Activated CD4-positive, alpha-beta T cell treated with anti-CD3 and anti-CD28 coated beads, Interleukin-10, Interleukin-2, amounts not matched to agents 100 ng/mL and 50 ng/mL, durations not matched to agents 16 hours and 8 hours (primary cell): ENCODE results near the gene NKIRAS1.
"Not testable (repeated sequence)": the region's sequence is repeated elsewhere in the genome, so short reads cannot be mapped to it uniquely, and the experiment has no call there.

Experiments
- DNase-seq: peaks from one replicate; pipeline ENCODE4 v3.0.0-alpha.2; 2020

Gene NKIRAS1

DNA sequence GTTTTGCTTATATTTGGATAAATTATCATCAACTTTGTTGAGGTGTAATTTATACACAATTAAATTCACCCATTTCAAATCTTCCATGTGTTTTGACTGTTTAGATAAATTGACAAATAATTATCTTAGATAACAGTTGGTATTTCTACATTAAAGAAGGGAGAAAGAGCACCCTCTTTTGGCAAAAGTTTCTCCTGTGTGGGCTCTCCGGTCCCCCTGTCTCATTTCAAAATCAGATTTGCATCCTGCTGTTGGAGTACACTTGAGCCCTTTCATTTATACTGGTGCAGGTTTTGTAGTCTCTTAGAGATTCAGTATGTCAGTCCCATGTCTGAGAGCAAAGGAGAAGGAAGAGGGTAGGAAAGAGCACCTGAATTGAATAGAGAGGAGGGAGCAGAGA lies 49.4 kb downstream of the NKIRAS1 start:
- no peak for DNase-seq

DNA sequence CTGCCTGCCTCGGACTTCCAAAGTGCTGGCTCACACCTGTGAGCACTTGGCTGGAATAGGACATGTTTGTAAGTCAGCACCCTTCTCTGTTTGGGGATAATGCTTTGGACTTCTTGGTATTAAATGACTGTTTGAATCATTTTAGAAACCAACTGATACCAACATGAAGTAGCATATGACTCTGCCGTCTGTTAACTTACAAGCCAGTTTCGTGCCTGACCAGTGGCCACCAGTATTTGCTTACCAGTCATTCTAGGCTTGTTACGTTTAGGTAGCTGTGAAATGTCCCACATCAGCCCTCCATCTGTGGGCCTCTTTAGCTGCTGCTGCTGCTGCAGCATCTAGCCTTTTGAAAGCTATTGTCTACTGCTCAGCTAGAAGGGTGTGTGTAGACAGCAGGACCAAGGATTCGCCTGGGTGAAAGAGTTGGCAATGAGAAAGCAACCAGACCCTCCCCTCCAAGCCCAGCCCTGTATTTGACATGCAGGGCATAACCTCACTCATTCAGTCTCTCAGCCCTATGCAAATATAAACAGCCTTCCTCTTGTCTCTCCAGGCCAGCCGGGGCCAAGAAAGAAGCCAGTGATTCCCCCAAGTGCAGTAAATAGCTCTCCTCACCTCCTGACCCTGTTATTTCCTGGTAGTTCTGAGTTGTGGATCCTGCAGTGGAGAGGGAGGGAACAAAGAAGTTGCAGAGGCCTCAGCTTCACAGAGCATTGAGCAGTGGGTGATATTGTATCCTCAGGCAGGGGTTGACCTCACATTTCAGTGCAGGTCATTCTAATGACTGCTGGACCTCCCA lies 51.0 kb downstream of the NKIRAS1 start:
- DNase-seq: no peak

DNA sequence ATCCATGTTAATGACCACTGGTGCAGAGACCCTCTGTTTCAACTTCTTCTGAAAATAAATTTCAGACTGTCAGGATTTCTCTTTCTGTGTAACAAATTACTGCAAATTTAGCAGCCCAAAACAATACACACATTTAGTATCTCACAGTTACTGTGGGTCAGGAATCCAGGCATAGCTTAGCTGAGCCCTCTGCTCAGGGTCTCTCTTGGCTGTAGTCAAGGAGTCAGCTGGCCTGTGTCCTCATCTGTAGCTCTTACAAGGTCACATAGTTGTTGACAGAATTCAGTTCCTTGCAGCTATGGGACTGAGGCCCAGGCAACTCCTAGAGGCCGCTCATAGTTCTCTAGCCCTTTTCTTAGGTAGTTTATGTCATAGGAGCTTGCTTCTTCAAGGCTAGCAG lies 51.9 kb downstream of the NKIRAS1 start:
- no peak for DNase-seq

DNA sequence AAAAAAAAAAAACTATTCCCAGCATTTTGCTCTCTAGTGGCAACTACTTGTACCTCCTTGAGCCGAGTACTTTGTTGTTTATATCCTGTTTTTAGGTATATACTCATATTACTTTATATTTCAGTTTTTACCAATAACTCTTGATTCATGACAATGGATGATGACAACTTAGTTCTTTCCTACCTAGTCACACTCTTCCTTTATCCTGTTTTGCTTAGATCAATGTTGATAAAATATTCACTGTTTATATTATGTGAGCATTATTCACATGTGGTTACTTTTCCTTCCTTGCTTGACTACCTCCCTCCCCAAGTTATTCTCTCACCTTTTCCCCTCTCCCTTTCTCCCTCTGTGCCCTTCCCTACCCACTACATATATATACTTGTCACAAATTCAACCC lies 53.7 kb downstream of the NKIRAS1 start:
- DNase-seq: no peak

DNA sequence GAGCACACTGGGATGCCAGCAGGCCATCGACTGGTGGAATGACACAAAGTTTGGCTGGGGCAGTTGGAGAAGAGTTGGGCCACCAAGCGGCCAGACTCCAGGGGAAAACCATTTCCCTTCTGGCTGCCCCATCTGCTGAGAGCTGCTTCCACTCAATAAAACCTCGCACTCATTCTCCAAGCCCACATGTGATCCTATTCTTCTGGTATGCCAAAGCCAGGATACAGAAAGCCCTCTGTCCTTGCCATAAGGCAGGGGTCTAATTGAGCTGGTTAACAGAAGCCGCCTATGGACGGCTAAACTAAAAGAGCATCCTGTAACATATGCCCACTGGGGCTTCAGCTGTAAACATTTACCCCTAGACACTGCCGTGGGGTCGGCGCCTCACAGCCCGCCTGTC lies 55.1 kb downstream of the NKIRAS1 start:
- DNase-seq: no peak

DNA sequence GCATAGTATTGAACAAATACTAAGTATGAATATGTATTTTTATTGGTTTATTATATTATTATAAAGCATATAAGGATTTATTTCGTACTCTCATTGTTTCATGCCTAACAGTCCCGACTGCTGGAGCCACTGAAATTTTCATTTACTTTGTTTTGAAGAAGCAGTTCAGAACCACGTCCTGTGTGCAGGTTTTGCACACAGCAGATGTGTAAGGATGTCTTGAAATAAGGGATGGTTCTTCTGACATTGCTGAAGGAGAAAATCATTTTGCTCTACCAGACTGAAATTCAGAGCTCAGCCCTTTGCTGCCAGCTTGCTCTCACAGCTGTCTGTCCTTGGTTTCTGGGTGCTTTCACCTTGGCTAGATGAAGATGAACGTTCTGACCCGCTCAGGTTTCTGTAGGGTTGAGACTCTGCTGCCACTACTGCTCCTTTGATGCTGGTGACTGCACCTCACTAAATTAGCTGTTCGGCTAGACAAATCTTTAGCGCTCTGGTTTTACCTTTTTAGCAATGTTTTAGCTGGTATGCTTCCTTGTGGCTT lies 56.9 kb downstream of the NKIRAS1 start:
- no peak for DNase-seq

DNA sequence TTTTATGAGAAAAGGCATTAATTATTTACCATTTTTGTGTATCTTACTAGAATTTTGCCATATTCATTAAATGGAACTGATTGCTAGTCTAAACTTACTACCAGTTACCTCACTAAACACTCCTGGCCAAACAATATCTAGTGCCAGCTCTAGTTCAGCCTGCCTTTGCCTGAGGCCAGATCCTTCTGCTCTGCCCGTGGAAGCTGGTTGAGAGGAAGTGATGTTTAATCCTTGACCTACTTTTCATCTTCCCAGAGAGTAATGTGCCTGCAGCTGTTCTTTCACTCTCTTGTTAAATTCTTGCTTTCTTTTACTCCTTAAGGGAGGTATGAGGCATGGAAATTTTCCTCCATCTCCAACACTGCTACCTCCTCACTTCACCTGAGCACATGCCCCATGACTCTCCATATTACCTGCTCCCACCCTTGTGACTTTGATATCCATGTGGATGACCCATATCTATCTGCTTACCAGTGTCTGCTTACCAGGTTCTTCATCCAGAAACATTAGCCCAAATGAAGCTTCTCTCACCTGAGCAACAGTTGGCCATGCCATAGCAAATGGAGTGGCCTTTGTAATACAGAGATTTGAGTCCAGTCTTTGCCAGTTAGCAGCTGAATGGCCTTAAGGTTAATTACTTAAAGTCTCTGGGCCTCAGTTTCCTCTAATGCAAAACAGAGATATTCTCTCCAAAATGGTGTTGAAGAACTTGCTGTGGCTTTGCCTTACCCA lies 57.6 kb downstream of the NKIRAS1 start:
- no peak for DNase-seq

DNA sequence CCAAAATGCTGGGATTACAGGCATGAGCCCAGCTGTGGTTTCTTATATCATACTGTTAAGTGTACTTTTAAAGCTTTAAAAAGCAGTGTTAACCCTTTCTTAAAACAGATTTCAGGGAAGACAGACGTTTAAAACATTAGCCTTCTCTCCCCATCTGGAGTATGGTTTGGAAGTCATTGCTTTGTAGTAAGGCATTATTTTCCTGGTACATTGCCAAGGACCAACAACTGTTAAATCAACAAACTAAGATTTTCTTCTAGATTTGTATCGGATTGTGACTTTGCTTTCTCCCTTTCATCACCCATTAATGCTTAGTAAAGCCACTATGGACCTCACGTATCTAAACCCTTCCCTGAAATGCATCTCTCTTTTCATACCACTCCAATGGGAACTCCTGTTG lies 60.5 kb downstream of the NKIRAS1 start:
- DNase-seq: no peak

DNA sequence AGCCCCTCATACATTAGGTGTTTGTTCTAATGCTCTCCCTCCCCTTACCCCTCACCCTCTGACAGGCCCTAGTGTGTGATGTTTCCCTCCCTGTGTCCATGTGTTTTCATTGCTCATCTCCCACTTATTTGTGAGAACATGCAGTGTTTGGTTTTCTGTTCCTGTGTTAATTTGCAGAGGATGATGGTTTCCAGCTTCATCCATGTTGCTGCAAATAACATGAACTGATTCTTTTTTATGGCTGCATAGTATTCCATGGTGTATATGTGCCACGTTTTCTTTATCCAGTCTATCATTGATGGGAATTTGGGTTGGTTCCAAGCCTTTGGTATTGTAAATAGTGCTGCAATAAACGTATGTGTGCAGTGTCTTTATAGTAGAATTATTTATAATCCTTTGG lies 67.3 kb downstream of the NKIRAS1 start:
- not testable (repeated sequence) for DNase-seq

DNA sequence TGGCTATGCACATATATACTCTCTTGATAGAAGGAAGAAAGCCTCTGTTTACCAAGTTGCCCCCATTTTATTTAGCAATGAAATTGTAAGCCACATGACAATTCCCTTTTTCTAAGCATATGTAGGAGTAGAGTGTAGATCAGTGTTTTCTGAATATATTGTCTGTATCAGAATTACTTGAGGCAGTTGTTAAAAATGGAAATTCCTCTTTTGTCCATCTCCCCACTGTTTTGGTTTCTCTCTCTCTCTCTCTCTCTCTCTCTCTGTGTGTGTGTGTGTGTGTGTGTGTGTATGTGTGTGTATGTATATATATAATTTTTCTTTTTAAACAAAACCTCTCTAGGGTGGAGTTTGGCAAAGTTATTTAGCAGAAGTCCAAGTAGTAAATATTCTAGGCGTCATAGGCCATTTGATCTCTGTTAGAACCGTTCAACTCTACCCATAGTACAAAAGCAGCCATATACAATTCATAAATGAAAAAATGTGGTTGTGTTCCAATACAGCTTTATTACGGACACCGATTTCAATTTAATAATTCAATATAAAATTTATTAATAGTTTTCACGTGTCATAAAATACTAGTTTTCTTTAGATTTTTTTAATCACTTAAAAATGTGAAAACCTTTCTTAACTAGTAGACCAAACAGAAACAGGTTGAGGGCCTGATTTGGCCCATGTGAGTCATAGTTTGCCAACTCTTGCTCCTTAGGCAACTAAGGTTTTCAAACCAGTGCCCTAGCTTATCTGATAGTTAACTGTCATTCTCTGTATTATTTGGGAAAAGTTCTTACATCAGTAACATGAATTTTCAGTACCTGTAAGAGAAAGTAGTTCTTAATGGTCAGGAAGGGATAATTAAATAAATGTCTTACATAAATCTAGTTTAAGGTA lies 71.2 kb downstream of the NKIRAS1 start:
- DNase-seq: no peak

DNA sequence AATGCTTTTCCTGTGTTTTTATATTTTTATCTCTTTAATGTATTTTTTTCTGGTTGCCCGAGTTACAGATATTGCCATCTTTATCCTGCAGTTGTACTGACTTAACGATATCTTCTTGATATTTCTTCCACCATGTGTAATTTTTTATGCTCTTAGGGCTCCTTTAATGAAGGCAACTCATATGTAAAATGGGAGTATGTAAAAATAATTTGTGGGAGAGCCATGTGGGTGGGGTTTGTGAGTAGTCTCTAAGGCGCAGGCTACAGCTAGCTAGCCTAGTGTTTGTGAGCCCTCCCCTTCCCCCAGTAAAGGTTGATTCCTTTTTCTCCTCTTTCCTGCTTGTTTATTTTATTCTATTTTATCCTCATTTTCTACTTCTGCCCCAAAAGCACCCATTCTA lies 72.9 kb downstream of the NKIRAS1 start:
- DNase-seq: no peak
